HG02798 (cell line): ENCODE results near the gene KIAA1755.

ENCODE experiments used
- ATAC-seq: cut with Tn5 transposase; IDR thresholded peaks from one replicate; pipeline ENCODE4 v1.9.1; 2021; ENCODE audit warnings: mild to moderate bottlenecking; ENCODE audit not compliant: unreplicated experiment, poor library complexity

Gene KIAA1755, protein sequence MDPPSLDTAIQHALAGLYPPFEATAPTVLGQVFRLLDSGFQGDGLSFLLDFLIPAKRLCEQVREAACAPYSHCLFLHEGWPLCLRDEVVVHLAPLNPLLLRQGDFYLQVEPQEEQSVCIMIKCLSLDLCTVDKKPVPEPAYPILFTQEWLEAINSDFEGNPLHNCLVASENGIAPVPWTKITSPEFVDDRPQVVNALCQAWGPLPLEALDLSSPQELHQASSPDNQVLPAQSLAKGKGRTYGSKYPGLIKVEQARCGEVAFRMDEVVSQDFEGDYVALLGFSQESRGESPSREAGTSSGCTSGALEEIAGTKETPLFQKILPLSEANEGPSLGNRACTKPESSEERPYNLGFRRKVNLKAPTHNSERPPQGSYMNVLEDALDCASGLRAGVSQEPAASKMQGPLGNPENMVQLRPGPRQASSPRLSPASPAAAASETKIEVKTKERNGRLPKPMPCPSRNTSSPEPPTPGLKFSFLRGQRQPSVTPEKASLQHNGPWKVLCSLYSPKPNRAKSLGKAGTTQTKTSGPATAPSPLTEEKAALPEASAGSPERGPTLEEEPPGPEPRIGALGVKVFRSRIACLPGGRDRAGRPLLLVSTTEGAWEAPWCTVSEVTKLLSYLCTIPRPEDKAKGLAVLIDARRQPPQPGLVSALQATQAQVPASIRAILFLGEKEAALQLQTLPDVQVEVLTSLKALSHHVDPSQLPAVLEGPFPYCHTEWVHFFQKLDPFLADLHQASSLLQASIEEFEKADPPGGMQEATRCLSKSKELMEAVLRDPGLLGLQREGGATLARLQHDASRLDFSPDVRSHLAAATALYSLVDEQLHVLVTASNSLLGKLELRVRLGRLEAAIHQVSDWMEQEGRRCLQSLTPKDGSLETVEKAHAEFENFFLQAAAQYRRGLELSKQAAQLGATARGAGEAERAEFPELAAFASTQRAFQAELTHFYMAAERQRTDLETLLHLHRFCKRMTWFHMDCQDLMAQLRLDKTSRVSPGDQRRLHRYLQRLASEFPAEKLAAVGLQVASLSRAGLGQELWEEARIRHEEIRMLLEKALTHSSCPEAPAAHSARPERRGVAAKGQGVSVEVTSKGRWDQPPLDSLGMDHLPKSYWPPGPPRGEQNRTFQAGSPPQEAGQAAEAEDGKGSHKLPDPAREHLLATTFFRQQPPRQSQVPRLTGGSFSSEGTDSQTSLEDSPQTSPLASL

GRCh38 chr20:38260378-38261053, at the start of gene KIAA1755:
Gene KIAA1755, minus strand, starts transcription at chr20:38260735. Its CDS starts 235 bp downstream, at chr20:38260500.
- no peak for ATAC-seq

DNA sequence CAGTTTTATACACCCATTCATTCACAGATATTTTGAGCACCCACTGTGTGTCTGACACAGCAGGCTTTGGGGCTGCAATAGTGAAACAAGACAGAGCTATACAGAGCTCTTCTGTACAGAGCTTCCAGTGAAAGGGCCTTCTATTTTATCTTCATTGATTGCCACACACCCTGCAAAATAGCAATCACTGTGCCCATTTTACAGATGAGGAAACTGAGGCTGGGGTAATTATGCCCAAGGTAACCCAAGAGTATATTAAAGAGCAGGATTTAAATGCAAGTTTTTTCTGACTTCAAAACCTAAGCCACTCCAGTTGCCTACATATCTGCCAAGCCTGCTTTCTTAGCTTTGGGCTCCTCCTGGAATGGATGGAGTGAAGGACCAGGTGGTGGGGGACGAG, 47.9 kb upstream of the KIAA1755 start:
- no peak for ATAC-seq

DNA sequence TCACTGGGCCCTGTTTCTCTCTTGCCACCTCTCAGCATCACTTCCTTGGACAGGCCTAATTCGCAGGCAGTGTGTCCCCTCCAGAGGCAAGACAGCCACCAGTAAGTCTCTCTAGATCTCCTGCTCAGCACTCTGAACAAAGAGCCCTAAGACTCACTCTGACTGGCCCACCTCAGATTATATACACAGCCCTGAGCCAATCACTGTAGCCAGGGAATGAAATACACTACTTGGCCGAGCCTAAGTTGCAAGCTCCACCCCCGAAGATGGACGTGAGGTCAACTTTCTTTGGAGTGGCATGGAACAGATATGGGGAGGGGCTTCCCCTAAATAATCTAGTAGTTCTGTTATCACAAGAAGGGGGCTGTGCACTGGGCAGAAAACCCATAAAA, 47.5 kb upstream of the KIAA1755 start:
- no peak for ATAC-seq

GRCh38 chr20:38307371-38308046, 47.0 kb upstream of the KIAA1755 start:
- no peak for ATAC-seq

GRCh38 chr20:38306379-38306778, 45.8 kb upstream of the KIAA1755 start:
- no peak for ATAC-seq

DNA sequence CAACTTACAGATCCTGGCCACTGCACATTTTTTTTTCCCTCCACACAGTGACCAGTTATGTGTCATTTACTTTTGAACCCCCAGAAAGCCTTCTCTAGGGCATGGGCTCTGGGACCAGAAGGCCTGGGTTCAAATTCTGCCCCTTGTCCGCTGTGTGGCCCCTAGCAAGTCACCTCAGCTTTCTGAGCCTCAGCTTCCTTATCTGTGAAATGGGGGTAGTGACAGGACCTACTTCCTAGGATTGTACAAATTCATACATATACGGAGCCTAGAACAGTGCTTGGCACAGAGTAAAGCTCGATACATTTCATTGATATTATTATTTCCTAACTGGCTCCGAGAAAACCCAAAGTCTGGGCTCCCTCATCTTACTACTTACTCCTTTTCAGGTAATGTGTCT, 45.0 kb upstream of the KIAA1755 start:
- ATAC-seq: no peak

DNA sequence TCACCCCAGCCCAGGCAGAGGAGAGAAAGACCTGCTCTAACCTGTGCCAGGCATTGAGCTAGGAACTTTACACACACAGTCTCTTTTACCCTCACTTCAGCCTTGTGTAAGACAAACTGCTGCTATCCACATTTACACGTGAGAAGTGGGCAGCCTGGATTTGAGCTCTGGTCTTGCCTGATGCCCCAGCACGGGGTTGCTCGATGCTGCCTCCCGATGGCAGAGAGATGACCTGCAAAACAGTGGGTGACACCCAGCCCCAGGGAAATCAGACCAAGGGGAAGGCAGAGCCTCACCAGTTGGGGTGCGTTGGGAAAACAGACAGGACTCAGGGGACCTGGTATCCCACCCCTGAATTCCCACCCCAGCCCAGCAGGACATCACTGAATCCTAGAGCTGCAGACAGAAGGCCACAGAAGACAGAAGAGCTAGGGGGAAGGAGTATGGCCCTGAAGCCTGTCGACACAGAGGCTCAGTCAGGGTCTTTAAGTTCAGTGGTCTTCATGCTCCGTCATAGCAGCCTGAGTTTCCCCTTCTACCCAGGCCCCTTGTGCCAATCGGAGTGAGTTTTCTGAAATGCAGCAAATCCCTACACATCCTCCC, 44.4 kb upstream of the KIAA1755 start:
- ATAC-seq: no peak

DNA sequence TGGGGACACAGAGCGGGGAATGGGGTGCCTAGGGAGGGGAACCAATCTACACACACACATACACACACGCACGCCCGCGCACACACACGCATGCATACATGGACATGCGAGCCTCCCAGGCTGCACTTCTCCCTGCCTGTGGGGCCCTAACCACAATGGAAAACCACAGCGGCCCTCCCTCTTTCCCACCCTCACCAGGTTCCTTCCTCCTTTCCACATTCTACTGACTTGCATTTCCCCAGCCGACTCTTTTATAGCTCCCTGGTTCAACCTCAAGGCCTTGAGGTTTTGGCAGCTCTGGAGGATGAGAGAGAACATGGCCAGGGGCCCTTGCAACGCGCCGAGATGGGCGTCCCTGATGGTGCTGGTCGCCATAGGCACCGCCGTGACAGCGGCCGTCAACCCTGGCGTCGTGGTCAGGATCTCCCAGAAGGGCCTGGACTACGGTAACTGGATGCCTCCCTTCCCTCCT, 43.4 kb upstream of the KIAA1755 start, which contains the start of gene BPI:
Gene BPI (plus strand): TSS at position 249 of the 472 bp plus-strand sequence. CDS start 68 bp downstream, at position 317.
- ATAC-seq: no peak

DNA sequence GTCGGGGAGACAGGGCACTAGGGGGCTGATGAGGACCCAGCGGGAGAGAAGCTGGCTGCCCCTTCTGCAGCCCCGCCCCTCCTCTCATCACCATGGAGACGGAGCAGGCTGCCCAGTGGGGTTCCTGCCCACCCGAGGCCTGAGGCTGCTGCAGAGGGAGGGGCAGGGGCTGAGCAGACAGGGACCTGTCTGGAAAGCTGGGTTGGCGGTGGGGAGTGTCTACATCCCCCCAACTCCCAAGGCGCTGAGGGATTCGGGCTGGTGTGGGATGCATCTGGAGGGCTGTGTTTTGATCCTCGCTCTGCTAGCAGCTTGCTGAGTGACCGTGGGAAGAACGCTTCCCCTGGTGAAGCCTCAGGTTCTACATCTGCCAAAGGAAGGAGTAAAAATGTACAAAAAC, 42.3 kb upstream of the KIAA1755 start:
- no peak for ATAC-seq

- ATAC-seq: no peak
Measured at GRCh38 chr20:38301309-38301708, 40.8 kb upstream of the KIAA1755 start.

- no peak for ATAC-seq
Measured at GRCh38 chr20:38300438-38300837, 39.9 kb upstream of the KIAA1755 start.

- no peak for ATAC-seq
Measured at GRCh38 chr20:38299963-38300362, 39.4 kb upstream of the KIAA1755 start.

- no peak for ATAC-seq
Measured at GRCh38 chr20:38298768-38299288, 38.3 kb upstream of the KIAA1755 start.

GRCh38 chr20:38297916-38298674, 37.6 kb upstream of the KIAA1755 start:
- ATAC-seq: no peak

DNA sequence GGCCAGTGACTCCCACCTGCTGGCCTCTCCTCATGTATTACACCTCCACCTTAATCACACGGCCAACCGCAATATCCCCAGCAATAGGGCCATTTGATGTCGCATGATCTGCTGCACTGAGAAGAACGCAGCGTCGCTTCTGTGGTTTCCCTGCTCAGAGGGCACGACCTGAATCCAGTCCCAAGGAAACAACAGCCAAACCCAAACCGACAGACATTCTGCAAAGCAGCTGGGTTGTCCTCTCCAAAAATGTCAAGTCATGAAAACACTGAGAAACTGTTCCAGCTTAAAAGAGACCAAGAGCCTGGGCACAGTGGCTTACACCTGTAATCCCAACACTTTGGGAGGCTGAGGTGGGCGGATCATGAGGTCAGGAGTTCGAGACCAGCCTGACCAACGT, 35.9 kb upstream of the KIAA1755 start:
- ATAC-seq: no peak

- no peak for ATAC-seq
Measured at GRCh38 chr20:38295811-38296210, 35.3 kb upstream of the KIAA1755 start.

- ATAC-seq: no peak
Measured at GRCh38 chr20:38294076-38294591, 33.6 kb upstream of the KIAA1755 start.
